ENCODE measurements around the gene TAPBPL.
"Not testable (repeated sequence)": the region's sequence is repeated elsewhere in the genome, so short reads cannot be mapped to it uniquely, and the experiment has no call there.

The TAPBPL gene, protein sequence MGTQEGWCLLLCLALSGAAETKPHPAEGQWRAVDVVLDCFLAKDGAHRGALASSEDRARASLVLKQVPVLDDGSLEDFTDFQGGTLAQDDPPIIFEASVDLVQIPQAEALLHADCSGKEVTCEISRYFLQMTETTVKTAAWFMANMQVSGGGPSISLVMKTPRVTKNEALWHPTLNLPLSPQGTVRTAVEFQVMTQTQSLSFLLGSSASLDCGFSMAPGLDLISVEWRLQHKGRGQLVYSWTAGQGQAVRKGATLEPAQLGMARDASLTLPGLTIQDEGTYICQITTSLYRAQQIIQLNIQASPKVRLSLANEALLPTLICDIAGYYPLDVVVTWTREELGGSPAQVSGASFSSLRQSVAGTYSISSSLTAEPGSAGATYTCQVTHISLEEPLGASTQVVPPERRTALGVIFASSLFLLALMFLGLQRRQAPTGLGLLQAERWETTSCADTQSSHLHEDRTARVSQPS

DNA sequence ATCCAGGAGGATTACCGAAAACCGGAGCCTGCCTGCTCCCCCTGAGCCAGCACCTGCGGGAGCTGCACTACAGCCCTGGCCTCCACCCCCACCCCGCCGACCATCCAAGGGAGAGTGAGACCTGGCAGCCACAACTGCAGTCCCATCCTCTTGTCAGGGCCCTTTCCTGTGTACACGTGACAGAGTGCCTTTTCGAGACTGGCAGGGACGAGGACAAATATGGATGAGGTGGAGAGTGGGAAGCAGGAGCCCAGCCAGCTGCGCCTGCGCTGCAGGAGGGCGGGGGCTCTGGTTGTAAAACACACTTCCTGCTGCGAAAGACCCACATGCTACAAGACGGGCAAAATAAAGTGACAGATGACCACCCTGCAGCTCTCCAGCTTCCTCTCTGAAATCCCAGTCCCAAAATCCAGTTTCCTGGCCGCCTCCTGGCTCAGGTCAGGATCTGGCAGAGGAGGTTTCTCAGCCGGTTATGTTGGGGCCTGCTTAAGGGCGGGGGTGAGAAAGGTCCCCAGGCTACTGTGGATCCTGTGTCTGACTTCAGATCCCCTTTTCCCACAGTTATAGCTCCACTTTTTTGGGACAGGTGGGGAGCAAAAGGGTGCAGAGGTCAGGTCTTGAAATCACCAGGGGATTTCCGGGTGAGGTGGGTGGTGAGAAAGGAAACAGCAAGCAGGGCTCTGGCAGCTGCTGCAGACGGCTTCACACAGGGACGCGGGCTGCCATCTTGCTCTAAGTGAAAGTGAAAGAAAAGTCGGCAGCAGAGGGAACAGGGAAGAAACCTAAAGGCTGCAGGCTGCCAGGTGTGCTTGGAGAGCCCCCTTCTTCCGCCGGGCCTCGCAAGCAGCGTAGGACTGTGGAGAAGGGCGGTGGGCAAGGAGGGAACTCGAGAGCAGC lies at the start of gene TAPBPL:
TSS of gene TAPBPL (plus strand) at position 695 of the 897 bp plus-strand sequence. CDS start 207 bp downstream, outside the sequence.
- peak; percentile 90 to 98 (median 93) for DNase-seq

DNA sequence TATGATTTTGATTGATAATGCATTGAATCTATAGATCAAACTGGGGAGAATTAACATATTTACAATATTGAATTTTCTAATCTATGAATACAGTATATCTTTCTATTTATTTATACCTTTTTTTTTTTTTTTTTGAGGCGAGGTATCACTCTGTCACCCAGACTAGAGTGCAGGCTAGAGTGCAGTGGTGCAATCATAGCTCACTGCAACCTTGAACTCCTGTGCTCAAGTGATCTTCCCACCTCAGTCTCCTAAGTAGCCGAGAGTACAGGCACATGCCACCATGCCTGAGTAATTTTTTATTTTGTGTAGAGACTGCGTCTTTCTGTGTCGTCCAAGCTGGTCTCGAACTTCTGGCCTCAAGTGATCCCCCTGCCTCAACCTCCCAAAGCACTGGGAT lies 47.5 kb upstream of the TAPBPL start:
- no peak for DNase-seq

- DNase-seq = peak in 1 of 3 experiments; percentile 23
These were observed 45.9 kb upstream of the TAPBPL start for GRCh38 chr12:6405963-6406362.

GRCh38 chr12:6407236-6407954 lies 44.4 kb upstream of the TAPBPL start:
- peak in 1 of 3 experiments; percentile 40 for DNase-seq

DNA sequence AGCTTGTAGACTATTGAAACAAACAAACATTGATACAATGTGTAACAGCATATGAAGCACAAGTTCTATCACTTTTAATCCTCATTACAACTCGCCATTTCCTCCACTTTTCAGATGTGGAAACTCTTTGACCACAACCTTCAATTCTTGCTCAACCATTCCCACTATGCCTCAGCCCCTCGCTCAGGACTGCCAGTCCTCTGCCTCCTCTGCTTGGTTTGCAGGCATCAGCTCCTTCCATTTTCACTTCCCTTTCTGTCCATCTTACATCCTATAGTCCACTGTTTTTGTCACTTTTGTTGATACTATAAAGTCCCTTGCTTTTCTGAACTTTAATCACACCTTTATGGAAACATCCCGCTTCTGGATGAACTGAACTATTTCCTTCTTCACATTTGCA lies 35.2 kb upstream of the TAPBPL start:
- no peak for DNase-seq

DNA sequence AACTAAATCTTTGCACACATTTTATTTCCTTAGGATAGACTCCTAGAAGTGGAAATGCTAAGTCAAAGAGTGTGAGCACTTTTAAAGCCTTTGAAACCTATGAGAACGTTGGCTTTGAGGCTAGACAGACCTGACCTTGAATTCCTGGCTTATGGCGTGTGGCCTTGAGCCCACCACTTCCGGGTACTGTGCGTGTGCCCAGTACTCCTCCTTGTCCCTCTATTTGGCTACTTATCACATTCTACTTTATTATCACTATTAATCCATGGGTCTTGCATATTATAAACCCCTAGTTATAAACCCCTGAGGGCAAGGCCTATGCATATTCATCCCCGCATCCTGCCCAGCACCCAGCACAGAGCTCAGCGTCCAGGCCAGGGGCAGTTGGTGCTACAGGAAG lies 33.0 kb upstream of the TAPBPL start:
- no peak for DNase-seq

- no peak for DNase-seq
These were observed 31.5 kb upstream of the TAPBPL start for GRCh38 chr12:6420364-6420763.

GRCh38 chr12:6423267-6424007 lies 28.4 kb upstream of the TAPBPL start:
- peak; percentile 81 to 96 (median 87) for DNase-seq

GRCh38 chr12:6424008-6424347 lies 27.9 kb upstream of the TAPBPL start:
- no peak for DNase-seq

GRCh38 chr12:6424866-6425265 lies 27.0 kb upstream of the TAPBPL start:
- no peak for DNase-seq

DNA sequence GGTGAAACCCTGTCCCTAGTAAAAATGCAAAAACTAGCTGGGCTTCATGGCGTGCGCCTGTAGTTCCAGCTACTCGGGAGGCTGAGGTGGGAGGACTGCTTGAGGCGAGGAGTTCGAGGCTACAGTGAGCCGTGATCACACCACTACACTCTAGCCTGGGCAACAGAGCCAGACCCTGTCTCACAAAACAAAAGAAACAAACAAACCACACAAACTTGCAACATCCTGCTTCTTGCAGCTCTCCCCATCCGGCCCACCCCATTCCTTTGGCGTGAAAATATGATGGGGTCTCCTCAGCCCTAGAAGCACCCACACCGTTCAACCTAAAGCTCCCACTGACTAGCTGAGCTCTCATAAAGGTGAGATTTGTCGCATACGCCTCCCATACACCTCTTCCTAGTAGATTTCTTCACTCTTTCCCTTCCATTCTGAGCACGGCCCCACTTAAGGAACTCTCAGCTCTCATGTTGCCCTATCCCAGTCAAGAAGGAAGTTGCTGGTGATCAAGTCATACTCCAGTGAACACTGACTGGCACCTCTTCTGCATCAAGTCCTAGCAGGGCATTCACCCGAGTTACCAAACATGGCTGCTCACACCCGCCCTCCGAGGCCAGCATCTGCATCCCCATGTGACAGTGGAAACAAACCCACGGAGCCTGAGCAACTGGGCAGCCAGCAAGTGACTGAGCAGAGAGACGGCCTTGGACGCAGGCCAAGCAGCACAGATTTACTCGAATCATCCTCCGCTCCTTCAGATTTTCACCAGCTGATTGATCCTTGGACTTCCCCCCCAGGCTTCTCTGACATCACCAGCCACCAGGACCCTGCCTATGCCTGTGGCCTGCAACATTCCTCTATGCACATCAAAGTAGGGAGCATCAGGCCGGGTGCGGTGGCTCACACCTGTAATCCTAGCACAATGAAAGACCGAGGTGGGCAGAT lies 26.0 kb upstream of the TAPBPL start:
- DNase-seq = no peak

- no peak for DNase-seq
These were observed 24.8 kb upstream of the TAPBPL start for GRCh38 chr12:6426882-6427671.

DNA sequence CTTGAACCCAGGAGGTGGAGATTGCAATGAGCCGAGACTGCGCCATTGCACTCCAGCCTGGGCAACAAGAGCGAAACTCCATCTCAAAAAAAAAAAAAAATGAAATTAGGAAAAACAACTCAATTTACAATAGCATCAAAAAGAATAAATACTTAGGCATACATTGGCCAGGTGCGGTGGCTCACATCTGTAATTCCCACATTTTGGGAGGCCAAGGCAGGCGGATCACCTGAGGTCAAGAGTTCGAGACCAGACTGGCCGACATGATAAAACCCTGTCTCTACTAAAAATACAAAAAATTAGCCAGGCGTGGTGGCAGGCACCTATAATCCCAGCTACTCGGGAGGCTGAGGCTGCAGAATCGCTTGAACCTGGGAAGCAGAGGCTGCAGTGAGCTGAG lies 24.0 kb upstream of the TAPBPL start:
- DNase-seq = not testable (repeated sequence)

DNA sequence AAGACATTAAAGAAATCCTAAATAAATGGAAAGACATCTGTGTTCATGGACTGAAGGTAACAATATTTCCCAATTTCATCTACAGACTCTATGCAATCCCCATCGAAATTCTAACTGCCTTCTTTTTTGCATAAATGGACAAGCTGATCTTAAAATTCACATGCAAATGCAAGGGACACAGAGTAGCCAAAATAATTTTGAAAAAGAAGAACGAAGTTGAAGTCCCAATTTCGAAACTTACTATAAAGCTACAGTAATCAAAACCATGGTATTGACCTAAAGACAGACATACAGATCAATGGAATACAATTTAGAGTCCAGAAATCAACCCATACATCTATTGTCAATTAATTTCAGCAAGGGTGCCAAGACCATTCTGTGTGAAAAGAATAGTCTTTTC lies 23.5 kb upstream of the TAPBPL start:
- no peak for DNase-seq

- DNase-seq = no peak
These were observed 21.5 kb upstream of the TAPBPL start for GRCh38 chr12:6430124-6430989.

DNA sequence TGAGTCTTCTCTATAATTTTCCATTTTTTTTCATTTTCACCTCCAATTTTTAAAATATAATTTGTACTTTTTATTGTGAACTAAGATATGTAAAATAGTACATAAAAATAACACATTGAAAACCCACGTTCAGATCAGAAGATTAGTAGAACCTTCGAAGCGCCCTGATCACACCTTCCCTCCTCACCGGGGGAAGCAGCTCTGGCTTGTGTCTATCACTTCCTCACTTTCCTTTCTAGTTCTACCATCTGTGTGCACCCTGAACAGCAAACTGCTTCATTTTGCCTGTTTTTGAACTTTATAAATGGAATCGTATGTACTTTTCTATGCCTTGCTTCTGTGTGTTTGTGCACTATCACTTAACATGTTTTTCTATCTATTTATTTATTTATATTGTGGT lies 18.9 kb upstream of the TAPBPL start:
- DNase-seq = no peak

- no peak for DNase-seq
These were observed 17.4 kb upstream of the TAPBPL start for GRCh38 chr12:6434205-6435140.

All from NCI-H1417 (cell line).